AG04450 (cell line): Measurements from ENCODE around the gene C10orf90. TPM values are rescaled to one million over a fixed set of nuclear protein-coding genes. Genes with fewer than 3 reads are reported as not detected.

Experiments used
- CTCF ChIA-PET: fragments of 300-600, 350-600 bp; formaldehyde crosslinking; extraction: SDS; loops from one replicate; lab custom pipeline; 2022; ENCODE audit warnings: antibody characterized with exemption, inconsistent platforms; lab: Charles Lee
- POLR2A ChIA-PET: fragments of 350-600 bp; formaldehyde crosslinking; extraction: SDS; loops from one replicate; lab custom pipeline; 2021; ENCODE audit warnings: antibody characterized with exemption, inconsistent platforms; lab: Yijun Ruan, JAX
- DNase-seq: peaks from one replicate; pipeline ENCODE4 v3.0.0-alpha.2; 2011; ENCODE audit warnings: low read depth, low spot score
- H3K27ac ChIP-seq: one replicate; pipeline ENCODE4 v1.5.1; 2012; ENCODE audit warnings: low read depth, low read length, control low read depth
- H3K27me3 ChIP-seq: one replicate; pipeline ENCODE4 v1.6.0; 2012; ENCODE audit warnings: low read length; ENCODE audit not compliant: control insufficient read depth, insufficient read depth
- H3K4me3 ChIP-seq: 2 replicates; pipeline ENCODE4 v1.5.1; 2011; ENCODE audit warnings: mild to moderate bottlenecking, low read depth, low read length, control low read depth
- H3K9me3 ChIP-seq: 2 replicates; pipeline ENCODE4 v1.5.1; 2012; ENCODE audit warnings: low read length; ENCODE audit not compliant: control insufficient read depth, insufficient read depth
- polyA plus RNA-seq: library from polyadenylated mRNA; depleted of rRNA; stranded (reverse); fragments of >200 nt; gene quantifications from 2 replicates; pipeline ENCODE4 v1.2.3, GENCODE V29; 2011
- TF ChIP-seq, protein P1 (sequence below): IDR thresholded peaks from 2 replicates; pipeline ENCODE4 v1.5.1; 2011; ENCODE audit warnings: low read depth, low read length, control low read depth, inconsistent platforms

The C10orf90 gene
- polyA plus RNA-seq, 1 experiment = 0.10 TPM

DNA sequence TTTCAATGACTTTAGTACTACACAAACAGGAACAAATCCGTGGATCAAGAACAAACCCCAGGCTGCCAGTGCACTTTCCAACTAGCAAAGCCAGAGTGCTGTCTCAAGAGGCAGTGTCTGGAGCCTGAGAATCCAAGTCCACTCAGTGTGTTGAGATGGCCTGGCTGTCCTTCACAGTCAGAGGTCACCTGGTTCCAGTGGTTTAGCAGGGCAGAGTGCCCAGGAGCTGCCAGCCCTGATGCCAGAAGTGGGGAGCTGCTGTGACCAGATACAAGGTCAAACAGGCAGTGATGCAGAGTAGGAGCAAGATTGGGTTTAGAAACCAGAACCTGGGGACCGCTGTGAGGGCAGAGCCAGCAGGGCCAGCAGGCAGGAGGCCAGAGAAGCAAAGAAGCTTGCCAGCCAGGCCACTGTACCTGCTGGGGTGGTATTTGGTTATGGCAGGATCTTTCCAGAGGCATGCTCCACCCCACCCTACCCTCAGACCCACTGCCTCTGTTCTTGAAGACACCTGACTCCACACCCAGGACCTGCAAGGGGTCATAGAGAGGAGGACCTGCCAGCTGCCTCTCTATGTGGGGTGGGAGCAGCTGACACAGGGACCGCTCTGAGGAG, 35.6 kb upstream of the C10orf90 start:
- TF ChIP-seq, protein P1, sequence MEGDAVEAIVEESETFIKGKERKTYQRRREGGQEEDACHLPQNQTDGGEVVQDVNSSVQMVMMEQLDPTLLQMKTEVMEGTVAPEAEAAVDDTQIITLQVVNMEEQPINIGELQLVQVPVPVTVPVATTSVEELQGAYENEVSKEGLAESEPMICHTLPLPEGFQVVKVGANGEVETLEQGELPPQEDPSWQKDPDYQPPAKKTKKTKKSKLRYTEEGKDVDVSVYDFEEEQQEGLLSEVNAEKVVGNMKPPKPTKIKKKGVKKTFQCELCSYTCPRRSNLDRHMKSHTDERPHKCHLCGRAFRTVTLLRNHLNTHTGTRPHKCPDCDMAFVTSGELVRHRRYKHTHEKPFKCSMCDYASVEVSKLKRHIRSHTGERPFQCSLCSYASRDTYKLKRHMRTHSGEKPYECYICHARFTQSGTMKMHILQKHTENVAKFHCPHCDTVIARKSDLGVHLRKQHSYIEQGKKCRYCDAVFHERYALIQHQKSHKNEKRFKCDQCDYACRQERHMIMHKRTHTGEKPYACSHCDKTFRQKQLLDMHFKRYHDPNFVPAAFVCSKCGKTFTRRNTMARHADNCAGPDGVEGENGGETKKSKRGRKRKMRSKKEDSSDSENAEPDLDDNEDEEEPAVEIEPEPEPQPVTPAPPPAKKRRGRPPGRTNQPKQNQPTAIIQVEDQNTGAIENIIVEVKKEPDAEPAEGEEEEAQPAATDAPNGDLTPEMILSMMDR = no peak
- ChIA-PET POLR2A (no interaction called here), CTCF (no interaction called here)
- Histone ChIP-seq H3K27ac (no peak overlapping the region), H3K4me3 (no peak overlapping the region), H3K27me3 (no peaks in the 10 kb centered on the region), H3K9me3 (no peaks in the 10 kb centered on the region)
- no peak for DNase-seq

- POLR2A ChIA-PET = no interaction called here
- H3K9me3 ChIP-seq = no peaks in the 10 kb centered on the region
- no peaks in the 10 kb centered on the region for H3K27me3 ChIP-seq
- CTCF ChIA-PET = no interaction called here
- no peak overlapping the region for H3K27ac ChIP-seq
- TF ChIP-seq, protein P1 = no peak
- no peak overlapping the region for H3K4me3 ChIP-seq
- DNase-seq = no peak
Observed at GRCh38 chr10:126705131-126705530, 34.6 kb upstream of the C10orf90 start.

DNA sequence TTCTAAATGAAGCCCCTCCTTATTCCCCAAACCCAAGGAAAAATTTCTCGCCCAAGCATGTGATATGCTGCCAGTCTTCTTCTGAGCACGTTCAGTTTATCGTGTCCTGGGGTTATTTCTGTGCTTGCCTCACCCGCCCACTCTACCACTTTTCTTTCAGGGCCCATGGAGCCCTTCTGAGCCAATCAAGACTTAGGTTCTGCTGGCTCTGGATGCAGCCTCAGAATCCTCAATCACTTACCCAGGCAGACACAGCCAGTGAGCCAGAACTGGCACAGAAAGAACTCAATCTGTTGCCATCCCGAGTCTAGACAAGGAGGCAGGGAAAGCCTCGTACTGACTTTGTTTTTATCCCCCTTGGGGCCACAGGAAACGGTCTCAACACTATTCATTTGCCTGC, 34.2 kb upstream of the C10orf90 start:
- POLR2A ChIA-PET = no interaction called here

DNA sequence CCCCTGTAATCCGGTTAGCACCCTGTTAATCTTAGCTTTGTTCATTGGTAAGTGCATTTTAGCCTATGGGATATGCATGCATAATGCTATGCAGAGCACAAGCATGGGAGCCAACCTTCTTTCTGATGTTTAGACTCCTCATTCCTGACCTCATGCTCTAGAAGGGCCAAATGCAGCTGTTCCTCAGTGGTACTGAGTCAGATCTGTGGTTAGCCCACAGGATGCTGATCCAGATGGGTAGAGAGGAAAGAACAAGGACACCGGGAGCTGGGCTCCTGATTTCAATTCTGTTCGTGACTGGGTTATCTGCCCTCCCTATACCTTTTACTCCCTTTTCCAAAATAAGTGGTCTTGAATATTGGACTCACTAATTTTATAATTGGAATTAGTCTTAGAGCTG, 31.7 kb upstream of the C10orf90 start:
- Histone ChIP-seq H3K4me3 (no peak overlapping the region), H3K9me3 (no peaks in the 10 kb centered on the region), H3K27ac (no peak overlapping the region), H3K27me3 (no peaks in the 10 kb centered on the region)
- DNase-seq = no peak
- TF ChIP-seq, protein P1 = no peak
- ChIA-PET POLR2A (no interaction called here), CTCF (no interaction called here)

More for the DNA sequence above, 34.2 kb upstream of the C10orf90 start:
- CTCF ChIA-PET = no interaction called here
- no peak for DNase-seq
- TF ChIP-seq, protein P1 = no peak
- Histone ChIP-seq H3K9me3 (no peaks in the 10 kb centered on the region), H3K4me3 (no peak overlapping the region), H3K27me3 (no peaks in the 10 kb centered on the region), H3K27ac (no peak overlapping the region)

DNA sequence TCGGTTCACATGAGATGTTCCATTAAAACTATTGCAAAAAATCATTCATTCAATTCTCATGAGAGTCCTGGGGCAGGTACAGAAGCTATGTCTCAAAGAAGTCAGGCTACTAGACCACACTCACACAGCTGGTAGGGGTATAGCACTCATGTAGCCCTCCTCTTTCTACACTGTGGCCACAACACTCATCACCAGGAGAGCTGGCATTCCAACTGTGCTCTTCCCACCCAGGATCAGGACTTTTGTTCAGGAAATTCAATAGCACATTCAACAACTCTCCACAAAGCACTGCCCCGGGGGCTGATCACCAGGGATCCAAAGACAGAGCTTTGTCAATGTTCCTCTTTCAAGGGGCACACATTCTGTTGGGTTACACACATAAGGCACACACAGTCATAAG, 31.0 kb upstream of the C10orf90 start:
- TF ChIP-seq, protein P1 = no peak
- DNase-seq = no peak
- ChIA-PET CTCF (no interaction called here), POLR2A (no interaction called here)
- Histone ChIP-seq H3K27ac (no peak overlapping the region), H3K27me3 (no peaks in the 10 kb centered on the region), H3K4me3 (no peak overlapping the region), H3K9me3 (no peaks in the 10 kb centered on the region)
